Measurements from ENCODE around the gene FOXO3.

GRCh38 chr6:108616973-108617372 lies 56.3 kb downstream of the FOXO3 start:
- TF ChIP-seq POLR2A (IDR thresholded peaks at IDR 0.05; ENCODE audit: low read depth, low read length) (no peak), POLR2AphosphoS5 (IDR thresholded peaks at IDR 0.05; ENCODE audit: insufficient read depth, low read depth, low read length) (no peak), EZH2 (IDR thresholded peaks at IDR 0.05; ENCODE audit: borderline replicate concordance, low read depth, low read length, severe bottlenecking) (no peak)
